Astrocyte (in vitro differentiated cells and primary cell): ENCODE results near the gene TTC24. TPM values are rescaled to one million over a fixed set of nuclear protein-coding genes. Genes with fewer than 3 reads are reported as not detected.

Experiments used
- DNase-seq: peaks from one replicate; pipeline ENCODE4 v3.0.0-alpha.2; 2010; ENCODE audit warnings: low read depth
- FAIRE-seq: peaks from 2 replicates; lab custom pipeline; 2011; peaks lifted over from hg19 to GRCh38; lab: Jason Lieb, UNC
- H2AFZ ChIP-seq: 2 replicates; pipeline ENCODE4 v1.6.0; 2012; ENCODE audit warnings: low read depth, low read length, inconsistent platforms
- H3K27ac ChIP-seq: 2 replicates; pipeline ENCODE4 v1.5.1; 2011; ENCODE audit warnings: low read depth, low read length, inconsistent platforms
- H3K27me3 ChIP-seq: 2 replicates; pipeline ENCODE4 v1.6.0; 2011; ENCODE audit warnings: low read length, inconsistent platforms; ENCODE audit not compliant: insufficient read depth
- H3K36me3 ChIP-seq: 2 replicates; pipeline ENCODE4 v1.5.1; 2011; ENCODE audit warnings: low read length, inconsistent platforms; ENCODE audit not compliant: insufficient read depth
- H3K4me1 ChIP-seq: 2 replicates; pipeline ENCODE4 v1.5.1; 2011; ENCODE audit warnings: low read length, inconsistent platforms; ENCODE audit not compliant: insufficient read depth
- H3K4me2 ChIP-seq: 2 replicates; pipeline ENCODE4 v1.6.0; 2012; ENCODE audit warnings: low read length, inconsistent platforms
- H3K4me3 ChIP-seq: 2 replicates; pipeline ENCODE4 v1.5.1; 2011; ENCODE audit warnings: low read depth, mild to moderate bottlenecking, low read length, inconsistent platforms; ENCODE audit not compliant: insufficient read depth
- H3K79me2 ChIP-seq: 2 replicates; pipeline ENCODE4 v1.6.0; 2012; ENCODE audit warnings: mild to moderate bottlenecking, low read length, inconsistent platforms; ENCODE audit not compliant: insufficient read depth
- H3K9ac ChIP-seq: 2 replicates; pipeline ENCODE4 v1.6.0; 2012; ENCODE audit warnings: mild to moderate bottlenecking, low read length, inconsistent platforms
- H3K9me3 ChIP-seq: 2 replicates; pipeline ENCODE4 v1.5.1; 2012; ENCODE audit warnings: low read depth, mild to moderate bottlenecking, low read length, inconsistent platforms; ENCODE audit not compliant: insufficient read depth
- H4K20me1 ChIP-seq: 2 replicates; pipeline ENCODE4 v1.6.0; 2012; ENCODE audit warnings: low read length, inconsistent platforms; ENCODE audit not compliant: insufficient read depth
- H3K27ac Mint-ChIP-seq: one replicate; pipeline ENCODE4 v1.8.0; 2021; ENCODE audit warnings: mild to moderate bottlenecking, mixed read lengths; ENCODE audit not compliant: unreplicated experiment
- H3K27me3 Mint-ChIP-seq: one replicate; pipeline ENCODE4 v1.8.0; 2021; ENCODE audit warnings: low read depth, mixed read lengths; ENCODE audit not compliant: unreplicated experiment
- H3K36me3 Mint-ChIP-seq: one replicate; pipeline ENCODE4 v1.8.0; 2021; ENCODE audit warnings: low read depth, mixed read lengths; ENCODE audit not compliant: unreplicated experiment
- H3K4me1 Mint-ChIP-seq: one replicate; pipeline ENCODE4 v1.8.0; 2021; ENCODE audit warnings: low read depth, mixed read lengths; ENCODE audit not compliant: unreplicated experiment
- H3K4me3 Mint-ChIP-seq: one replicate; pipeline ENCODE4 v1.8.0; 2021; ENCODE audit warnings: mild to moderate bottlenecking, moderate library complexity, mixed read lengths; ENCODE audit not compliant: unreplicated experiment
- H3K9me3 Mint-ChIP-seq: one replicate; pipeline ENCODE4 v1.8.0; 2021; ENCODE audit warnings: mild to moderate bottlenecking, mixed read lengths; ENCODE audit not compliant: unreplicated experiment
- CTCF ChIP-seq: IDR thresholded peaks from 2 replicates; pipeline ENCODE4 v1.5.1; 2011; ENCODE audit warnings: low read depth, mild to moderate bottlenecking, inconsistent platforms, low read length, moderate library complexity; ENCODE audit not compliant: insufficient read depth
- EZH2 ChIP-seq: IDR thresholded peaks from 2 replicates; pipeline ENCODE4 v1.6.1; 2012; ENCODE audit warnings: mild to moderate bottlenecking, low read length, inconsistent platforms; ENCODE audit not compliant: insufficient read depth
- total RNA-seq: library from RNA; stranded (reverse); gene quantifications from 2 replicates; pipeline ENCODE4 v1.2.1, GENCODE V29; 2021

The TTC24 gene
- total RNA-seq, 1 donor from 2014 or later: not detected

- peaks cover 2% of the 10 kb centered on the region for H3K36me3 ChIP-seq
- DNase-seq: no peak
- H3K4me2 ChIP-seq: no peak overlapping the region
- no peak overlapping the region for H3K4me3 Mint-ChIP-seq
- H3K9me3 ChIP-seq: no peaks in the 10 kb centered on the region
- H3K27ac Mint-ChIP-seq: no peak overlapping the region
- TF ChIP-seq EZH2 (no peak), CTCF (no peak)
- no peak overlapping the region for H3K9ac ChIP-seq
- H3K79me2 ChIP-seq: peaks cover 17% of the 10 kb centered on the region
- H3K27me3 Mint-ChIP-seq: peaks cover 15% of the 10 kb centered on the region
- no peaks in the 10 kb centered on the region for H3K9me3 Mint-ChIP-seq
- FAIRE-seq: no peak
- no peak overlapping the region for H3K4me3 ChIP-seq
- H3K4me1 ChIP-seq: peaks cover 16% of the 10 kb centered on the region
- H2AFZ ChIP-seq: no peak overlapping the region
- peaks cover 17% of the 10 kb centered on the region for H3K4me1 Mint-ChIP-seq
- no peaks in the 10 kb centered on the region for H3K27me3 ChIP-seq
- H4K20me1 ChIP-seq: no peaks in the 10 kb centered on the region
- no peaks in the 10 kb centered on the region for H3K36me3 Mint-ChIP-seq
- no peak overlapping the region for H3K27ac ChIP-seq
These were observed 5.4 kb upstream of the TTC24 start for GRCh38 chr1:156574039-156574633.

GRCh38 chr1:156577550-156577949 is 2.0 kb upstream of the TTC24 start:
- Mint-ChIP-seq H3K27ac (no peak overlapping the region), H3K27me3 (peaks cover 30% of the 10 kb centered on the region), H3K4me1 (peaks cover 3% of the 10 kb centered on the region), H3K9me3 (no peaks in the 10 kb centered on the region), H3K4me3 (no peak overlapping the region), H3K36me3 (no peaks in the 10 kb centered on the region)
- Histone ChIP-seq H3K4me1 (no peaks in the 10 kb centered on the region), H3K36me3 (no peaks in the 10 kb centered on the region), H4K20me1 (no peaks in the 10 kb centered on the region), H3K27ac (no peak overlapping the region), H3K9me3 (no peaks in the 10 kb centered on the region), H3K9ac (no peak overlapping the region), H3K27me3 (no peaks in the 10 kb centered on the region), H3K4me2 (no peak overlapping the region), H2AFZ (no peak overlapping the region), H3K79me2 (no peaks in the 10 kb centered on the region), H3K4me3 (no peak overlapping the region)
- DNase-seq (no peak), FAIRE-seq (no peak)
- TF ChIP-seq EZH2 (no peak), CTCF (no peak)

GRCh38 chr1:156578055-156578454 is 1.5 kb upstream of the TTC24 start:
- Histone ChIP-seq H4K20me1 (no peaks in the 10 kb centered on the region), H3K79me2 (no peaks in the 10 kb centered on the region), H3K9me3 (no peaks in the 10 kb centered on the region), H3K36me3 (no peaks in the 10 kb centered on the region), H3K4me2 (no peak overlapping the region), H3K27ac (no peak overlapping the region), H3K4me3 (no peak overlapping the region), H3K9ac (no peak overlapping the region), H3K4me1 (no peaks in the 10 kb centered on the region), H3K27me3 (no peaks in the 10 kb centered on the region), H2AFZ (no peak overlapping the region)
- DNase-seq (no peak), FAIRE-seq (no peak)
- H3K36me3 Mint-ChIP-seq: no peaks in the 10 kb centered on the region
- H3K4me3 Mint-ChIP-seq: no peak overlapping the region
- peaks cover 30% of the 10 kb centered on the region for H3K27me3 Mint-ChIP-seq
- TF ChIP-seq CTCF (no peak), EZH2 (no peak)
- no peaks in the 10 kb centered on the region for H3K9me3 Mint-ChIP-seq
- no peak overlapping the region for H3K27ac Mint-ChIP-seq
- H3K4me1 Mint-ChIP-seq: peaks cover 3% of the 10 kb centered on the region
